GM21619 (cell line): ENCODE data around the gene HIVEP1.
A peak's percentile ranks its signal among the peaks of the same experiment; 100 is the strongest.

Experiments used
- ATAC-seq: cut with Tn5 transposase; IDR thresholded peaks from one replicate; pipeline ENCODE4 v1.9.1; 2021; ENCODE audit not compliant: unreplicated experiment

HIVEP1 gene

DNA sequence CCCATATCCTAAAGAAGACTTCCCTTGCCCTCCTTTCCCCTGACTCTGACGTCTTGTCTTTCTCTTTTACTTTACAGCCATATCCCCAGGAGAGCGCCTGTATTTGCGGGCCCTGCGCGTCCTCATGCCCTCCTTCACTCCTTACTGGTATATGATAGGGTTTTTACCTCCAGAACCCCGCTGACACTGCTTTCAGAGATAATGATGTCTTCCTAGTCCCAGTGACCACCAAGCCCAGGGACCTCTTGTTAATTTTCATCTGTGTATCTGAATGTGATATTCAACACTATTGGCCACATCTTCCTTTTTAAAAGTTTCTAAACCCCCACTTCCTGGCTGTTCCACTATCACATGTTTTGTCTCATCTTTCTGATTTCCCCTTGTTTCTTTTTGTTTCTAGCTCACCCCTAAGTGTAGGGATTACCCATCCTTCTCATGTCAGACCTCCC, 102.0 kb downstream of the HIVEP1 start:
- ATAC-seq, result peak; percentile 37

DNA sequence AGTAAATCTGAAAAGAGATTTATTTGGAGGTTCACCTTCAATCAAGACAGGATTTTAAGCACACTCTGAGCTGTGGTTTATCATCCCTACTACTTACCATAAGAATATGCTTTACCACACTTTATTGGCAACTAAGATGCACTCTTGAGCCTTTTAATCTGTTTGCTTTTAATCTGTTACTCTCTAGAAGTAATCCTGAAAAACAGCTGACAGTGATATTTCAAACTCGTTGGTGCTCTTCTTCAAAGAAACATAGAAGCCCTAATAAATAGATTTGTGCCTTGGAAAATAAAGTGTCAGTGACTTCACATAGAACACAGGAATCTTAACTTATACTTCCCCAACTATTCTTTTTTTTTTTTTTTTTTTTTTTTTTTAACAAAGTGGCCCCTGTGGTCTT, 102.9 kb downstream of the HIVEP1 start:
- no peak for ATAC-seq

DNA sequence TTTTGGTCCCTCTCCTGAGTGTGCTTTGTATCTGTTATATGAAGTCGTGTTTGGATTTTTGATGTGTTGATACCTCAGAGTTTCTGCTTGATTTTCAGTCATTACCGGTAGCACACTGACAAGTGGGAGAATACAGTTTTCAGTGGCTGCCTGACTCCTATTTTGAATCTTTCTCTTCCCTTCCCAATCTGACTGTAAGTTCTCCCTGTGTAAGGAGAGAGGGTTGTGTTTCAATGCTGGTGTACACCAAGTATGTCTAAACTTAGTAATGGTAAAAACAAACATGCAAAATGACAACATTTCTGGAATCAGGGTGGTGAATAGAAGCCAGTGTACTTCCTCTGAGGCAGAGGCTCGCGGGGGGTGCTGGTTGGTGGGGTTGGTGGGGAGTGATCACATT, 103.4 kb downstream of the HIVEP1 start:
- ATAC-seq, result no peak

DNA sequence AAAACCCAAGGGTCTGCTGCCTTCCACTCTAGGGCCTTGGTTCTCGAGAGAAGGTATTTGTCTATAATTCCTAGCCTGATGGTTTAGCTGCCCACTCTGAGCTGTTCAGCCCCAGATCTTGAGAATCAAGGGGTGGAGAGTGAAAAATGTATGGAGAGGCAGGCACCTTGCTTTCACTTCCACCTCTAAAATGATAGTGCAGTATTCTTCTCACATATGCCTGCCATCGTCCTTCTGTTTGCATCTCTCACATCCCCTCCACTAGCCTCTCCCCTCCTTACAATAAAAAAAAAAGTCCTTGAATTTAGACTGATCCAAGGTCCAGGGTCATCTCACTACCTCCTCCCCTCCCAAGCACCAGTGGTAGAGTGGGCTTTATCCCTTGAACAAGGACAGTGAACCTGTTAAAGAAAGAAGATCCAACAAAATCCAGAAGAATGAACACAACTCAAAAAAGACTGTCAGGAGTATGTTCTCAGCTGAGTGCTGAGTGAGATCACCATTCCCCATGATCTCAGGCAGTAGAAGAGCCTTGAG, 104.2 kb downstream of the HIVEP1 start:
- ATAC-seq, result no peak

DNA sequence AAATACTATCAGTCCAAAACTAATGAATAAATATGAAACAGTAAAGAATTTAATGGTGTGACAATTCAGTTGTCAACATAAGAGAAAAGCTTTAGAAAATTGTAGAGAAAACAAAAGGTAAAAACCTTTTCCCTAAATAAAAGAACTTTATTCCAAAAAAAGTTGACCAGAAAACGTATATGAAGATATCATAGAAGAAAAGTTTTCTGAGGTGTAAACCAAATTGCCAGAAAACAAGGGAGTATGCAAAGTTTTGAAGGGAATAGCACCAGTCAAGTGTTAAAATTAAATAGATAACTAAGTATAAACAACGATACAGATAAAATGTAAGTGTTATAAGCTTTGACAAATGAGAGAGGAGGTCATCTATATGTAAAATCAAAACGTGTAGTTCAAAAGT, 104.9 kb downstream of the HIVEP1 start:
- ATAC-seq, result no peak

DNA sequence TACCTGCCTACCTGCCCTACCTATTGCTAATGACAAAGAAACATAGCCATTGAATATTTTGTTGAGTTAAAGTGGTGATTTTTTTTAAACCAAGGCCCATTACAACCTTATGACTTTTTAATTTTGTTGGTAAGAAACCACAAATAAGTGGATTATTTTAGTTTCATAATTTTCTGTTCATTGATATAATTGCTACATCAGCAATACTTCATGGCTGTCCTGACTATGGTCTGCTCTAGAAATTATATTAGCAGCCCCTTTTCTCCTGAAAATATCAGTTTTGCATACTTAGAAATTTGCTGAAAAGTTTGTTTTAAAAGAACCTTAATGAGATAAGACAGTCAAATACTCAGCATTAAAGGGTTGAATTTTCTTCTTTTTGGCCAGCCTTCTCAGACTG, 106.5 kb downstream of the HIVEP1 start:
- ATAC-seq, result no peak

DNA sequence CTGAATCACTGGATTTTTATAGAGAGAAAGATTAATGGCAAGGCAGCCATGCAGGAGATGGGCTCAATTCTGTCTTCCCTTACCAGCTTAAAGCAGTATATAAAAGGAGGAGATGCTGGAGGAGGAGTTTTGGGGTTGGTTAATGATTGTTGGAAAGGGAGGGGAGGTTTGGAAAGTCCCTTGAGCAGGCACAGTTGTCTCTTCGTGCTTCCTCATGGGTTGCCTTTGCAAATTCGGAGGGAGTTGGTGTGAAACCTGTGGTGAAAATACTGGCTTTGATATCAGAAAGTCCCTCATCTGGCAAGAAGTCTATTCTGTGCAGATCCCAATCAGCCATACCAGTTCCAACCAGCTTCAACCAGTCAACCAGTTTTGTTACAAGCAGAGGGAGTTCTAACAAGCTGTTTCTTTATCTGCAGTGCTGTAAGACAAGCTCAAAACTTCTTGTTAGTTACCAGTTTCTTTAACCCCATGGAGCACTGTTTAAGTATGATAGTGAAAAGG, 107.0 kb downstream of the HIVEP1 start:
- ATAC-seq, result peak; percentile 70

- ATAC-seq, result no peak
These were observed 113.3 kb downstream of the HIVEP1 start for GRCh38 chr6:12125396-12125795.

DNA sequence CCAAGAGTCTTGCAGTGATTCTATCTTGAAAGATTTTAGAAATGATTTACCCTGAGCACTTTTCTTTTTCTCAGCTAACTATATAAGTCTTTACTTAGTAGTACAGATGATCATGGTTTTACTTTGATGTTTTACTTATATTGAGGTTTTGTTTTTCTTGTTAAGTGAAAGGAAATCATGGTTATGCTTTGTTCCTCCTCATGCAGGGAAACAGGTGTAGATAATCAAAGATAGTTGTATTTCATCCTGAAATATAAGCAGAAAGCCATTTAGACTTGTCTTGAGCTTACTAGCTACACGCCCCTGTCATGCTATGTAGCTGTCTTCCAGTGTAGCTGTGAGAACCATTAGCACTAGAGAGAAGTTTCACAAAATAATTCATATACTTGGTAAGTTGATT, 113.9 kb downstream of the HIVEP1 start:
- no peak for ATAC-seq

GRCh38 chr6:12129523-12129922, 117.4 kb downstream of the HIVEP1 start:
- ATAC-seq, result no peak

GRCh38 chr6:12132351-12133222, 120.5 kb downstream of the HIVEP1 start:
- ATAC-seq, result no peak

DNA sequence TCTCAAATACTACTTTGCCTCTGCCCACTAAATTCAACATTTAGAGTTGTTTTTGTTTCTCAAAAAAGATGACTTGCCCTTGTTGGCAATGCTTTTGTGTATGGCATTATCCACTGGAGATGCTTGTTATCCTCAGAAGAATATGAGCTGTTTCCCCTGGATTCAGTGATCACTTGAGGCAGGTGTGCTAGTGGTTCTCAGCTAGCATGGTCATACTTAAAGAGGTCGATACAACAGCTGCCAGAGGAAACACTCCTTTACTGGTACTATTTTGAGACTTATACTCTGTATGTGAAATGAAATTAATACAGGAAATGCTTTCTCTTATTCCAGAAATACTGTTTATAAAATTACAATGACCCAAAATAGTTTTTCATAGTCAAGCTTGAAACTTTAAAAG, 122.5 kb downstream of the HIVEP1 start:
- ATAC-seq, result no peak

DNA sequence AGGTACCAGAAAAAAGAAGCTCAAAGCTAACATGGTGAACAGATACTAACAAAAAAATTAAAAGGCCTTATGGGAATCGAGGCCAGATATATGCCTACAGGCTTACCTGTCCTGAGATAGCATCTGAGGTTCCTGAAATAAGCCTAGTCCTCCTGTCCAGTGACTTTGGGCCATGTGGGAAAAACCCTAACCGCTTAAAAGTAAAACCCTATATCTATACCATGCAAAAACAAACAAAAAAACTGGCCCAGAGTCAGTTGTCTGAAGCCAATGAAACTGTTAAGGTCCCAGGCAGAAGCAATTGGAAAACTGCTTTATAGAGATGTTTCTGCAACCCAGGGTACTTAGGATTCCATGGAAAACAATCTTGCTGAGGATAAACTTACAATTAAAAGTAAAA, 122.9 kb downstream of the HIVEP1 start:
- no peak for ATAC-seq

- no peak for ATAC-seq
These were observed 124.8 kb downstream of the HIVEP1 start for GRCh38 chr6:12136905-12137304.

DNA sequence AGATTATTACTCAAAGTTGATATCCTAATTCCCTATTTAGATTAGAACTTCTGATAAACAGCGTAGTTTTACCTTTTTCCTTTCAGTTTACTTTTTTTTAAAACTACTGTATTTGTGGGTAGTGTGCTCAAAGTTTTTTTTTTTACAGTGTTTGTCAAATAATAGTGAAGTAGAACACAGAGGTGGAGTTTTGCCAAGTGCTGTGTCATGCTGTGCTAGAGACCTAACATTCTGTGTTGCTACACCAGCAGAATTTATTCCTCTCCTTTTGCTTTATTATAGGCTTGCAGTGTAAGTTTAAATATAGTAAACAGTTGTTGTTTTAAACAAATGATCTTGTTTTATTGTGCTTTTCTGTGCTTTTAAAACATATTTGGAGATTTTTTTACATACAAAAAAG, 125.4 kb downstream of the HIVEP1 start:
- no peak for ATAC-seq

- no peak for ATAC-seq
These were observed 126.3 kb downstream of the HIVEP1 start for GRCh38 chr6:12138381-12138780.

DNA sequence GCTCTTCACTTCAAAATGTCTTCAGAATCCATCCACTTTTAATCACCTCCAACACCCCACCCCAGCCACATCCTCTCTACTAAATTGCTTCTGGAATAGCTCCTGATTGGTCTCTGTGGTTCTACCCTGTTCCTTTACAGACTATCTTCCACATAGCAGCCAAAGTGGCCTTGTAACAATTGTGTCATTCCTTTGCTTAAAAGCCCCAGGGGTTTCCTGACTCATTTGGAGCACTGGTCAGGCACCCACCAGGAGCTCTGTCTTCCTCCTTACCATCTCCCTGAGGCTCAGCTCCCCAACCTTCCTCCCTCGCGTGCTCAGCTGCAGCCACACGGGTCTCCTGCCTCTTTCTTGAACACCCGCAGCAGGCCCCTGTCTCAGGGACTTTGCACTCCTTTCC, 126.8 kb downstream of the HIVEP1 start:
- ATAC-seq, result no peak

DNA sequence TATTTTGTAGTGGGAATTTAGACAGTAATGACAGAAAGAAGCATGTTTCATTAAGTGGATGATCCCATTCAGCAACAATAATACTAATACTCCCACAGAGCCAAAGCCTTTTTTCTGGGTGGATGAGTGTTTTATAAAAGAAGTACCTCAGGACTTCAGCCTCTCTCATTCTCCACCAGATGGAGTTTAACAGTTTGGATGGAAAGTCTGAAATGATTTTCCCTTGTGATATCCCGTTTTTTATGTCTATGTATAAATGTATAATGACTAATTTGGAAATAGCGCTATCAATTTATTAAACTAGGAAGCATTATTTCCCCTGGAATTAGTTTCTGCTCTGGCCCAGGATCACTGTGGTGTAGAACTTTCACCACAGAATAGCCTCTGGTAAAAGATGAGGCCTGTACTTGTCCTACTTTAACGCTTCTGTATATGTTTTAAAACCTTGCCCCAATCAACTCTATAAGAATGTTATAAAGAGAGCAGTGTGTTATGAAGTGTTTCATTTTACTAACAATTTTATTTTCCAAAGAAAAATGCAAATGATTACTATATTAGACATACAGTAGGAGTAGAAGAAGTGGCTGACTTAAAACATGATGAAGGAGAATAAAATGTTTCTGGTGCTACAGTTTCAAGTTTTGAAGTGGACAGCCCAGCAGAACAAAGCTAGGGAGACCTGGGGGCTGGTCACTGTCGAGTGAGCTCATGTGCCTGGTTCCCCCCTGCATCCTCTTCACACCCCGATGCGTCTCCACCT, 135.6 kb downstream of the HIVEP1 start:
- no peak for ATAC-seq

- no peak for ATAC-seq
These were observed 136.2 kb downstream of the HIVEP1 start for GRCh38 chr6:12148317-12148801.

DNA sequence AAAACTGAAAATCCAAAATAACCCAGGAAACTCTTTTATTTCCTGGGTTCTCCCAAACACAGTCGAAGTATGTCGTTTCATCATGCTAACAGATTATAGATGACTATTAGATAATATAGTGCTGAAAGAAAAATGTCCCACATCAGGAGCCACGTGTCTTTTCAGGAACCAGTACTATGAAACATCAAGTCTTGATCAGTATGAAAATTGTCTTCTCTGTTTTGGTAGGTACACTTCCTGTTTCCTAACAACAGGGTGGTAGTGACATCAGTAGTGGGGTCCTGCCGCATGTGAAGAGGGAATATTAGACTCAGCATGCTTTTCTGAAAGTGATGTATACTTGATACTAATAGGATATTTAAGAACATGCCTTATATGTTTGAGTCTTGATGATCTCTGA, 136.7 kb downstream of the HIVEP1 start:
- no peak for ATAC-seq

GRCh38 chr6:12149944-12150510, 137.9 kb downstream of the HIVEP1 start:
- no peak for ATAC-seq
